H9 (cell line): ENCODE data around the gene CLMN. TPM values are rescaled to one million over a fixed set of nuclear protein-coding genes. Genes with fewer than 3 reads are reported as not detected.

Experiments
- DNase-seq: peaks from one replicate; pipeline ENCODE4 v3.0.0-alpha.2; 2017
- H2AFZ ChIP-seq: one replicate; pipeline ENCODE4 v1.6.1; 2013; ENCODE audit warnings: mild to moderate bottlenecking, low read length, control low read depth, moderate library complexity
- H2AK5ac ChIP-seq: 2 replicates; pipeline ENCODE4 v1.6.1; 2013; ENCODE audit warnings: low read length, control low read depth, mixed read lengths; ENCODE audit not compliant: insufficient read length
- H2BK120ac ChIP-seq: one replicate; pipeline ENCODE4 v1.6.1; 2013; ENCODE audit warnings: low read depth, mild to moderate bottlenecking, low read length, control low read depth, inconsistent platforms; ENCODE audit not compliant: poor library complexity, severe bottlenecking
- H2BK12ac ChIP-seq: 2 replicates; pipeline ENCODE4 v1.6.1; 2013; ENCODE audit warnings: low read length, control low read depth, mixed read lengths, low read depth; ENCODE audit not compliant: insufficient read length
- H2BK15ac ChIP-seq: 2 replicates; pipeline ENCODE4 v1.6.1; 2013; ENCODE audit warnings: low read depth, low read length, control low read depth
- H2BK20ac ChIP-seq: one replicate; pipeline ENCODE4 v1.6.1; 2013; ENCODE audit warnings: low read depth, mild to moderate bottlenecking, low read length, control low read depth, inconsistent platforms; ENCODE audit not compliant: poor library complexity, severe bottlenecking
- H2BK5ac ChIP-seq: 2 replicates; pipeline ENCODE4 v1.6.1; 2013; ENCODE audit warnings: low read length, control low read depth, mixed read lengths; ENCODE audit not compliant: insufficient read length
- H3K14ac ChIP-seq: 2 replicates; pipeline ENCODE4 v1.6.1; 2013; ENCODE audit warnings: low read length, control low read depth; ENCODE audit not compliant: insufficient read depth
- H3K18ac ChIP-seq: 2 replicates; pipeline ENCODE4 v1.6.1; 2013; ENCODE audit warnings: low read depth, mild to moderate bottlenecking, mixed read lengths, low read length, control low read depth; ENCODE audit not compliant: insufficient read length
- H3K23ac ChIP-seq: 2 replicates; pipeline ENCODE4 v1.6.1; 2013; ENCODE audit warnings: low read length, control low read depth, mixed read lengths, low read depth; ENCODE audit not compliant: insufficient read length
- H3K23me2 ChIP-seq: 2 replicates; pipeline ENCODE4 v1.6.1; 2013; ENCODE audit warnings: low read depth, mild to moderate bottlenecking, mixed read lengths, low read length, control low read depth; ENCODE audit not compliant: insufficient read length, poor library complexity, severe bottlenecking
- H3K27ac ChIP-seq: 2 replicates; pipeline ENCODE4 v1.5.1; 2013; ENCODE audit warnings: low read length, control low read depth, mixed read lengths, low read depth; ENCODE audit not compliant: insufficient read length
- H3K27me3 ChIP-seq: 2 replicates; pipeline ENCODE4 v1.6.1; 2013; ENCODE audit warnings: low read length, control low read depth, inconsistent platforms; ENCODE audit not compliant: insufficient read depth
- H3K4ac ChIP-seq: 2 replicates; pipeline ENCODE4 v1.6.1; 2013; ENCODE audit warnings: low read depth, mild to moderate bottlenecking, control low read depth, inconsistent platforms, low read length, moderate library complexity
- H3K4me1 ChIP-seq: 2 replicates; pipeline ENCODE4 v1.6.1; 2013; ENCODE audit warnings: low read length, control low read depth, inconsistent platforms; ENCODE audit not compliant: insufficient read depth
- H3K4me2 ChIP-seq: 2 replicates; pipeline ENCODE4 v1.6.1; 2013; ENCODE audit warnings: low read length, control low read depth, mixed read lengths; ENCODE audit not compliant: insufficient read length, insufficient read depth
- H3K56ac ChIP-seq: 2 replicates; pipeline ENCODE4 v1.6.1; 2013; ENCODE audit warnings: low read depth, mild to moderate bottlenecking, mixed read lengths, low read length, control low read depth; ENCODE audit not compliant: insufficient read length
- H3K79me1 ChIP-seq: 2 replicates; pipeline ENCODE4 v1.6.1; 2013; ENCODE audit warnings: low read depth, mild to moderate bottlenecking, moderate library complexity, low read length, control low read depth, inconsistent platforms; ENCODE audit not compliant: insufficient read depth, poor library complexity, severe bottlenecking
- H3K79me2 ChIP-seq: 2 replicates; pipeline ENCODE4 v1.6.1; 2013; ENCODE audit warnings: low read length, control low read depth, inconsistent platforms; ENCODE audit not compliant: insufficient read depth
- H3K9ac ChIP-seq: 2 replicates; pipeline ENCODE4 v1.6.1; 2013; ENCODE audit warnings: low read length, control low read depth, mixed read lengths; ENCODE audit not compliant: insufficient read length; ENCODE audit errors: extremely low read depth
- H3K9me3 ChIP-seq: one replicate; pipeline ENCODE4 v1.6.1; 2013; ENCODE audit warnings: low read depth, low read length, inconsistent platforms; ENCODE audit not compliant: control insufficient read depth
- H3T11ph ChIP-seq: one replicate; pipeline ENCODE4 v1.6.1; 2013; ENCODE audit warnings: mild to moderate bottlenecking, low read length, control low read depth, inconsistent platforms
- H4K20me1 ChIP-seq: one replicate; pipeline ENCODE4 v1.6.1; 2013; ENCODE audit not compliant: control insufficient read depth, insufficient read length, insufficient read depth
- H4K5ac ChIP-seq: 2 replicates; pipeline ENCODE4 v1.6.1; 2013; ENCODE audit warnings: low read depth, mild to moderate bottlenecking, mixed read lengths, low read length, control low read depth; ENCODE audit not compliant: insufficient read length
- H4K8ac ChIP-seq: replicated peaks from 2 replicates; pipeline ENCODE4 v1.6.1; 2013; ENCODE audit warnings: low read length, control low read depth, mixed read lengths, low read depth; ENCODE audit not compliant: insufficient read length
- H4K91ac ChIP-seq: 2 replicates; pipeline ENCODE4 v1.6.1; 2013; ENCODE audit warnings: low read depth, mild to moderate bottlenecking, moderate library complexity, mixed read lengths, low read length, control low read depth; ENCODE audit not compliant: insufficient read length
- H3K27ac Mint-ChIP-seq, 3 experiments: 2 replicates in 2 of 3; 3 replicates in 1 of 3; pipeline ENCODE4 v1.8.0; 2020 to 2021; ENCODE audit warnings: mixed read lengths in 3 of 3, mild to moderate bottlenecking in 1 of 3, moderate library complexity in 1 of 3
- H3K27me3 Mint-ChIP-seq: 2 replicates; pipeline ENCODE4 v1.8.0; 2021; ENCODE audit warnings: low read depth, mild to moderate bottlenecking, moderate library complexity, mixed read lengths
- H3K36me3 Mint-ChIP-seq, 3 experiments: 2 replicates in 2 of 3; 3 replicates in 1 of 3; pipeline ENCODE4 v1.8.0; 2020 to 2021; ENCODE audit warnings: low read depth in 3 of 3, mixed read lengths in 3 of 3; ENCODE audit not compliant: insufficient read depth in 1 of 3
- H3K4me1 Mint-ChIP-seq, 2 experiments: 2 replicates each; pipeline ENCODE4 v1.8.0; 2020; ENCODE audit warnings: mixed read lengths in 2 of 2
- H3K4me3 Mint-ChIP-seq, 2 experiments: 2 replicates in 1 of 2; 3 replicates in 1 of 2; pipeline ENCODE4 v1.8.0; 2020 to 2021; ENCODE audit warnings: mild to moderate bottlenecking in 2 of 2, mixed read lengths in 2 of 2, moderate library complexity in 1 of 2
- H3K9me3 Mint-ChIP-seq, 2 experiments: 2 replicates in 1 of 2; 3 replicates in 1 of 2; pipeline ENCODE4 v1.8.0; 2020; ENCODE audit warnings: mild to moderate bottlenecking in 2 of 2, mixed read lengths in 2 of 2, moderate library complexity in 1 of 2
- CTCF ChIP-seq: fragments of 200-600 bp; sonication (generic); conservative IDR thresholded peaks from 3 replicates; pipeline ENCODE4 v1.8.0; 2021; ENCODE audit warnings: antibody characterized with exemption, mild to moderate bottlenecking
- WGBS: extraction: QIAGEN DNeasy Blood & Tissue Kit; methylation state at CpG from one replicate; pipeline ENCODE4 v1.1.7; 2013; ENCODE audit warnings: missing lambda C conversion rate, low lambda C conversion rate, mixed read lengths; ENCODE audit not compliant: insufficient read length; ENCODE audit errors: extremely low coverage; 5-methylcytosine and 5-hydroxymethylcytosine counted together
- total RNA-seq: library from RNA; stranded (reverse); gene quantifications from 2 replicates; pipeline ENCODE4 v1.2.1, GENCODE V29; 2021

CLMN gene
- total RNA-seq, 1 experiment from 2014 or later, result 7.6 TPM

GRCh38 chr14:95236221-95236620 lies 83.5 kb downstream of the CLMN start:
- H3K79me2 ChIP-seq, result no peaks in the 10 kb centered on the region
- Mint-ChIP-seq H3K4me1 (peaks cover 17 to 21% of the 10 kb centered on the region in 2 experiments), H3K9me3 (no peaks in the 10 kb centered on the region), H3K27ac (no peak overlapping the region), H3K4me3 (no peak overlapping the region), H3K36me3 (no peaks in the 10 kb centered on the region; a peak in 1 of 7 replicates), H3K27me3 (no peaks in the 10 kb centered on the region; the same call in 1 of the 2 replicates)
- H4K5ac ChIP-seq, result no peak overlapping the region
- no peaks in the 10 kb centered on the region for H3K4me1 ChIP-seq
- H2BK20ac ChIP-seq, result no peak overlapping the region
- no peak overlapping the region for H3T11ph ChIP-seq
- H3K23me2 ChIP-seq, result no peaks in the 10 kb centered on the region
- no peak overlapping the region for H3K27ac ChIP-seq
- H3K23ac ChIP-seq, result no peak overlapping the region
- DNase-seq, result no peak
- no peak overlapping the region for H2BK120ac ChIP-seq
- no peaks in the 10 kb centered on the region for H3K9me3 ChIP-seq
- TF ChIP-seq CTCF, result no peak
- no peak overlapping the region for H3K14ac ChIP-seq
- H3K9ac ChIP-seq, result no peak overlapping the region
- no CpG with 5 or more reads among the region's 12 CpGs for WGBS
- no peak overlapping the region for H2AFZ ChIP-seq
- no peak overlapping the region for H2AK5ac ChIP-seq
- no peak overlapping the region for H4K91ac ChIP-seq
- H3K4me2 ChIP-seq, result no peak overlapping the region
- H3K79me1 ChIP-seq, result no peaks in the 10 kb centered on the region
- no peaks in the 10 kb centered on the region for H4K20me1 ChIP-seq
- no peak overlapping the region for H3K18ac ChIP-seq
- H2BK5ac ChIP-seq, result no peak overlapping the region
- no peak overlapping the region for H2BK15ac ChIP-seq
- no peaks in the 10 kb centered on the region for H3K27me3 ChIP-seq
- H3K56ac ChIP-seq, result no peak overlapping the region
- H3K4ac ChIP-seq, result no peak overlapping the region
- H2BK12ac ChIP-seq, result no peak overlapping the region
- no peak overlapping the region for H4K8ac ChIP-seq
